HepG2 (cell line): ENCODE results near the gene IGSF11. TPM values are rescaled to one million over a fixed set of nuclear protein-coding genes. Genes with fewer than 3 reads are reported as not detected.
A peak's percentile ranks its signal among the peaks of the same experiment; 100 is the strongest.

ENCODE experiments used
- EED ChIP-seq: sonication (generic); formaldehyde crosslinking; IDR thresholded peaks from 2 replicates; pipeline ENCODE4 v1.5.0; 2020; ENCODE audit warnings: mild to moderate bottlenecking, missing genetic modification reagents
- HNRNPUL1 ChIP-seq: fragments of 200-400 bp; formaldehyde crosslinking; IDR thresholded peaks from 2 replicates; pipeline ENCODE4 v1.6.1; 2017; ENCODE audit warnings: low read depth, mild to moderate bottlenecking, low read length, moderate library complexity
- KDM2A ChIP-seq: sonication (generic); formaldehyde crosslinking; IDR thresholded peaks from 2 replicates; pipeline ENCODE4 v1.4.0; 2020; ENCODE audit warnings: low read depth, missing genetic modification reagents, borderline replicate concordance
- KDM4B ChIP-seq: sonication (generic); formaldehyde crosslinking; IDR thresholded peaks from 2 replicates; pipeline ENCODE4 v1.4.0; 2020; ENCODE audit warnings: missing genetic modification reagents
- NONO ChIP-seq, 2 experiments: fragments of 450-650 bp in 1 of 2; sonication (generic) in 1 of 2; formaldehyde crosslinking in 1 of 2; IDR thresholded peaks in 1 of 2; conservative IDR thresholded peaks in 1 of 2; 2 replicates each; pipeline versions ENCODE4 v1.6.1 to v1.8.0; 2017 to 2022; ENCODE audit warnings: mild to moderate bottlenecking in 1 of 2, missing genetic modification reagents in 1 of 2, moderate library complexity in 1 of 2
- PCBP2 ChIP-seq: fragments of 200-400 bp; formaldehyde crosslinking; optimal IDR thresholded peaks from 2 replicates; pipeline ENCODE3; 2018; ENCODE audit warnings: low read length, low read depth; ENCODE audit not compliant: poor library complexity, severe bottlenecking
- PRMT3 ChIP-seq: sonication (generic); formaldehyde crosslinking; IDR thresholded peaks from 2 replicates; pipeline ENCODE4 v1.8.1; 2022; ENCODE audit warnings: low read depth, mild to moderate bottlenecking, moderate library complexity, missing genetic modification reagents, borderline replicate concordance
- SUZ12 ChIP-seq: fragments of 150-350 bp; IDR thresholded peaks from 2 replicates; pipeline ENCODE4 v1.6.1; 2014; ENCODE audit warnings: low read depth, low read length
- TBL1XR1 ChIP-seq: fragments of 150-350 bp; IDR thresholded peaks from 2 replicates; pipeline ENCODE4 v1.6.1; 2014; ENCODE audit warnings: borderline replicate concordance, low read length; ENCODE audit not compliant: partially characterized antibody
- ZNF367 ChIP-seq: sonication (generic); formaldehyde crosslinking; IDR thresholded peaks from 2 replicates; pipeline ENCODE4 v1.4.0; 2020; ENCODE audit warnings: missing genetic modification reagents, borderline replicate concordance
- ZNF572 ChIP-seq: sonication (generic); formaldehyde crosslinking; IDR thresholded peaks from 2 replicates; pipeline ENCODE4 v1.5.1; 2020; ENCODE audit warnings: mild to moderate bottlenecking, missing genetic modification reagents
- ZNF607 ChIP-seq: sonication (generic); formaldehyde crosslinking; IDR thresholded peaks from 2 replicates; pipeline ENCODE4 v1.5.1; 2020; ENCODE audit warnings: missing genetic modification reagents, mild to moderate bottlenecking, borderline replicate concordance
- ZNF788 ChIP-seq: sonication (generic); formaldehyde crosslinking; IDR thresholded peaks from 2 replicates; pipeline ENCODE4 v1.5.0; 2020; ENCODE audit warnings: mild to moderate bottlenecking, missing genetic modification reagents, borderline replicate concordance
- polyA plus RNA-seq, 8 experiments: library from polyadenylated mRNA; depleted of rRNA in 3 of 8; stranded (reverse) in 7 of 8; unstranded in 1 of 8; fragments of >200 nt; fragmentation: Illumina TruSeq in 4 of 8; extraction: Trizol in 4 of 8; gene quantifications; 2 replicates each; pipeline versions ENCODE4 v1.2.1 to v1.2.3, GENCODE V29; 2011 to 2016; ENCODE audit warnings: low read depth in 4 of 8, missing spikeins in 1 of 8, mixed read lengths in 1 of 8; ENCODE audit not compliant: insufficient read depth in 1 of 8
- total RNA-seq, 5 experiments: library from RNA; depleted of rRNA; stranded (reverse); fragments of >200 nt; fragmentation: Illumina TruSeq; extraction: Trizol; gene quantifications; 2 replicates each; pipeline ENCODE4 v1.2.3, GENCODE V29; 2016; ENCODE audit warnings: low read depth in 1 of 5
- TF ChIP-seq, protein P1 (sequence below): IDR thresholded peaks from 2 replicates; pipeline ENCODE4 v1.6.1; 2016; ENCODE audit warnings: low read depth
- TF ChIP-seq, protein P2 (sequence below): sonication (generic); formaldehyde crosslinking; IDR thresholded peaks from 2 replicates; pipeline ENCODE4 v1.5.0; 2020; ENCODE audit warnings: mild to moderate bottlenecking, missing genetic modification reagents
- TF ChIP-seq, protein P3 (sequence below): sonication (generic); formaldehyde crosslinking; IDR thresholded peaks from 2 replicates; pipeline ENCODE4 v1.5.1; 2020; ENCODE audit warnings: missing genetic modification reagents, mild to moderate bottlenecking, borderline replicate concordance
- TF ChIP-seq, protein P4 (sequence below): sonication (generic); formaldehyde crosslinking; IDR thresholded peaks from 2 replicates; pipeline ENCODE4 v1.4.0; 2020; ENCODE audit warnings: missing genetic modification reagents
- TF ChIP-seq, protein P5 (sequence below): sonication (generic); formaldehyde crosslinking; IDR thresholded peaks from 2 replicates; pipeline ENCODE4 v1.5.0; 2020; ENCODE audit warnings: mild to moderate bottlenecking, missing genetic modification reagents, moderate library complexity

IGSF11 gene
- total and polyA plus RNA-seq, 2 of the 13 experiments (the other 11 are each of a cell fraction or from before 2014, with no cell fraction given), result not detected

DNA sequence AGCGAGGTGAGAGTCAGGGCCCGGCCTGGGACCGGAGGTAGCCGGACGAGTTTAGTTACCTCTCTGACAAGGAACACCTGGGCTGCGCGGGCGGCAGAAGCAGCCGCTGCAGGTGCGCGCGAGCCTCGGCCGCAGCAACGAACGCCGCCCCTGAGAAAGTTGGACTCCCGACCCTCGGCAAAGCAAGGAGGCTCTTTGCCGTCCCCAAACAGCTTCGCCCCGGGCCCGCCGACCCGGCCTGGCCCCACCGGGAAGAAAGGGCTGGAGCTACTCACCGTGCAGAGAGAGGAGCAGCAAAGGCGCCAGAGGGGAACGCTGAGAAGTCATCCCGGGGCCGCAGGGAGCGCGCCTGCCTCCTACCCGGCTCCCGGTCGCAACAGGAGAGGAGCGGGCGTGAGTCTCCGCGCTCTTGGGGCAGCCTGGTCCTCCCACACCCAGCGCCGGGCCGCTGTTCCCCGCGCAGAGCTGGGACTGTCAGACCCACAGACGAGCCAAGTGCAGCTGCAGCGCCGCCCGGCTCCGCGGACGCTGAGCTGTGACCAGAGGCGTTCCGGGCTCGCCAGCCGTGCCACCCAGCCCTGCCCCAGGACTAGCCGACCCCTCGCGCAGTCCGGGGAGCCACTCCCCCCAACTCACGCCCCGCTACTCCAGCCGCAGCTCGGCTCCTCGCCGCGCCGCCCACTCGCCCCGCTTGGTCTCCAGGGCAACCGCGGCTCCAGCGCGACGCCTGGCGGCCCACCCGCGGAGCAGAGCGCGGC, at the start of gene IGSF11 (continued):
- TF ChIP-seq, protein P1, sequence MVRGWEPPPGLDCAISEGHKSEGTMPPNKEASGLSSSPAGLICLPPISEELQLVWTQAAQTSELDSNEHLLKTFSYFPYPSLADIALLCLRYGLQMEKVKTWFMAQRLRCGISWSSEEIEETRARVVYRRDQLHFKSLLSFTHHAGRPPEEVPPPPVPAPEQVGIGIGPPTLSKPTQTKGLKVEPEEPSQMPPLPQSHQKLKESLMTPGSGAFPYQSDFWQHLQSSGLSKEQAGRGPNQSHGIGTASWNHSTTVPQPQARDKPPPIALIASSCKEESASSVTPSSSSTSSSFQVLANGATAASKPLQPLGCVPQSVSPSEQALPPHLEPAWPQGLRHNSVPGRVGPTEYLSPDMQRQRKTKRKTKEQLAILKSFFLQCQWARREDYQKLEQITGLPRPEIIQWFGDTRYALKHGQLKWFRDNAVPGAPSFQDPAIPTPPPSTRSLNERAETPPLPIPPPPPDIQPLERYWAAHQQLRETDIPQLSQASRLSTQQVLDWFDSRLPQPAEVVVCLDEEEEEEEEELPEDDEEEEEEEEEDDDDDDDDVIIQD (CRISPR knock-in tag), result no peak
- TF ChIP-seq ZNF572 (0 out of 2 replicates have a peak, but pooled peaks have one; percentile 45), PCBP2 (no peak), ZNF367 (CRISPR knock-in tag) (no peak), NONO (IDR thresholded peaks at IDR 0.05) (no peak), NONO (CRISPR knock-in tag; conservative IDR thresholded peaks at IDR 0.05) (peak; percentile 37; the same call in 1 of the 2 replicates), ZNF788 (CRISPR knock-in tag) (no peak), PRMT3 (no peak), EED (peak; percentile 60; the same call in 1 of the 2 replicates), HNRNPUL1 (no peak), KDM4B (CRISPR knock-in tag) (no peak), SUZ12 (no peak), KDM2A (CRISPR knock-in tag) (peak; percentile 61; the same call in 1 of the 2 replicates), TBL1XR1 (no peak), ZNF607 (0 out of 2 replicates have a peak, but pooled peaks have one; percentile 41)
- TF ChIP-seq, protein P2, sequence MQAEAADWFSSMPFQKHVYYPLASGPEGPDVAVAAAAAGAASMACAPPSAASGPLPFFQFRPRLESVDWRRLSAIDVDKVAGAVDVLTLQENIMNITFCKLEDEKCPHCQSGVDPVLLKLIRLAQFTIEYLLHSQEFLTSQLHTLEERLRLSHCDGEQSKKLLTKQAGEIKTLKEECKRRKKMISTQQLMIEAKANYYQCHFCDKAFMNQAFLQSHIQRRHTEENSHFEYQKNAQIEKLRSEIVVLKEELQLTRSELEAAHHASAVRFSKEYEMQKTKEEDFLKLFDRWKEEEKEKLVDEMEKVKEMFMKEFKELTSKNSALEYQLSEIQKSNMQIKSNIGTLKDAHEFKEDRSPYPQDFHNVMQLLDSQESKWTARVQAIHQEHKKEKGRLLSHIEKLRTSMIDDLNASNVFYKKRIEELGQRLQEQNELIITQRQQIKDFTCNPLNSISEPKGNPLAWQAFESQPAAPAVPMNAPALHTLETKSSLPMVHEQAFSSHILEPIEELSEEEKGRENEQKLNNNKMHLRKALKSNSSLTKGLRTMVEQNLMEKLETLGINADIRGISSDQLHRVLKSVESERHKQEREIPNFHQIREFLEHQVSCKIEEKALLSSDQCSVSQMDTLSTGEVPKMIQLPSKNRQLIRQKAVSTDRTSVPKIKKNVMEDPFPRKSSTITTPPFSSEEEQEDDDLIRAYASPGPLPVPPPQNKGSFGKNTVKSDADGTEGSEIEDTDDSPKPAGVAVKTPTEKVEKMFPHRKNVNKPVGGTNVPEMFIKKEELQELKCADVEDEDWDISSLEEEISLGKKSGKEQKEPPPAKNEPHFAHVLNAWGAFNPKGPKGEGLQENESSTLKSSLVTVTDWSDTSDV (CRISPR knock-in tag), result 0 out of 2 replicates have a peak, but pooled peaks have one; percentile 40
- TF ChIP-seq, protein P3, sequence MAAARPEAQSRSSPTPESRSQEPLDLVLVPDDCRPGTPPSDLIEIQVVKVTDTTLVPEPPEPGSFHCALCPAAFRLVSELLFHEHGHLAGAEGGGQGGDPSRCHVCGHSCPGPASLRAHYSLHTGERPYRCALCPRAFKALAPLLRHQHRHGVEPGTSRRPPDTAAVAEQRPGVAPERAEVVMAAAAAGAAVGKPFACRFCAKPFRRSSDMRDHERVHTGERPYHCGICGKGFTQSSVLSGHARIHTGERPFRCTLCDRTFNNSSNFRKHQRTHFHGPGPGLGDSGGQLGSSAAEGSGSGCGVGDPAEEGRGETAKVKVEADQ (CRISPR knock-in tag), result 0 out of 2 replicates have a peak, but pooled peaks have one; percentile 58
- TF ChIP-seq, protein P4, sequence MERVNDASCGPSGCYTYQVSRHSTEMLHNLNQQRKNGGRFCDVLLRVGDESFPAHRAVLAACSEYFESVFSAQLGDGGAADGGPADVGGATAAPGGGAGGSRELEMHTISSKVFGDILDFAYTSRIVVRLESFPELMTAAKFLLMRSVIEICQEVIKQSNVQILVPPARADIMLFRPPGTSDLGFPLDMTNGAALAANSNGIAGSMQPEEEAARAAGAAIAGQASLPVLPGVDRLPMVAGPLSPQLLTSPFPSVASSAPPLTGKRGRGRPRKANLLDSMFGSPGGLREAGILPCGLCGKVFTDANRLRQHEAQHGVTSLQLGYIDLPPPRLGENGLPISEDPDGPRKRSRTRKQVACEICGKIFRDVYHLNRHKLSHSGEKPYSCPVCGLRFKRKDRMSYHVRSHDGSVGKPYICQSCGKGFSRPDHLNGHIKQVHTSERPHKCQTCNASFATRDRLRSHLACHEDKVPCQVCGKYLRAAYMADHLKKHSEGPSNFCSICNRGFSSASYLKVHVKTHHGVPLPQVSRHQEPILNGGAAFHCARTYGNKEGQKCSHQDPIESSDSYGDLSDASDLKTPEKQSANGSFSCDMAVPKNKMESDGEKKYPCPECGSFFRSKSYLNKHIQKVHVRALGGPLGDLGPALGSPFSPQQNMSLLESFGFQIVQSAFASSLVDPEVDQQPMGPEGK (CRISPR knock-in tag), result 0 out of 2 replicates have a peak, but pooled peaks have one; percentile 10
- TF ChIP-seq, protein P5, sequence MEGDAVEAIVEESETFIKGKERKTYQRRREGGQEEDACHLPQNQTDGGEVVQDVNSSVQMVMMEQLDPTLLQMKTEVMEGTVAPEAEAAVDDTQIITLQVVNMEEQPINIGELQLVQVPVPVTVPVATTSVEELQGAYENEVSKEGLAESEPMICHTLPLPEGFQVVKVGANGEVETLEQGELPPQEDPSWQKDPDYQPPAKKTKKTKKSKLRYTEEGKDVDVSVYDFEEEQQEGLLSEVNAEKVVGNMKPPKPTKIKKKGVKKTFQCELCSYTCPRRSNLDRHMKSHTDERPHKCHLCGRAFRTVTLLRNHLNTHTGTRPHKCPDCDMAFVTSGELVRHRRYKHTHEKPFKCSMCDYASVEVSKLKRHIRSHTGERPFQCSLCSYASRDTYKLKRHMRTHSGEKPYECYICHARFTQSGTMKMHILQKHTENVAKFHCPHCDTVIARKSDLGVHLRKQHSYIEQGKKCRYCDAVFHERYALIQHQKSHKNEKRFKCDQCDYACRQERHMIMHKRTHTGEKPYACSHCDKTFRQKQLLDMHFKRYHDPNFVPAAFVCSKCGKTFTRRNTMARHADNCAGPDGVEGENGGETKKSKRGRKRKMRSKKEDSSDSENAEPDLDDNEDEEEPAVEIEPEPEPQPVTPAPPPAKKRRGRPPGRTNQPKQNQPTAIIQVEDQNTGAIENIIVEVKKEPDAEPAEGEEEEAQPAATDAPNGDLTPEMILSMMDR (CRISPR knock-in tag), result peak; percentile 67
